Measurements from ENCODE around the gene SYT13.
"Not testable (repeated sequence)": the region's sequence is repeated elsewhere in the genome, so short reads cannot be mapped to it uniquely, and the experiment has no call there.

Gene SYT13

DNA sequence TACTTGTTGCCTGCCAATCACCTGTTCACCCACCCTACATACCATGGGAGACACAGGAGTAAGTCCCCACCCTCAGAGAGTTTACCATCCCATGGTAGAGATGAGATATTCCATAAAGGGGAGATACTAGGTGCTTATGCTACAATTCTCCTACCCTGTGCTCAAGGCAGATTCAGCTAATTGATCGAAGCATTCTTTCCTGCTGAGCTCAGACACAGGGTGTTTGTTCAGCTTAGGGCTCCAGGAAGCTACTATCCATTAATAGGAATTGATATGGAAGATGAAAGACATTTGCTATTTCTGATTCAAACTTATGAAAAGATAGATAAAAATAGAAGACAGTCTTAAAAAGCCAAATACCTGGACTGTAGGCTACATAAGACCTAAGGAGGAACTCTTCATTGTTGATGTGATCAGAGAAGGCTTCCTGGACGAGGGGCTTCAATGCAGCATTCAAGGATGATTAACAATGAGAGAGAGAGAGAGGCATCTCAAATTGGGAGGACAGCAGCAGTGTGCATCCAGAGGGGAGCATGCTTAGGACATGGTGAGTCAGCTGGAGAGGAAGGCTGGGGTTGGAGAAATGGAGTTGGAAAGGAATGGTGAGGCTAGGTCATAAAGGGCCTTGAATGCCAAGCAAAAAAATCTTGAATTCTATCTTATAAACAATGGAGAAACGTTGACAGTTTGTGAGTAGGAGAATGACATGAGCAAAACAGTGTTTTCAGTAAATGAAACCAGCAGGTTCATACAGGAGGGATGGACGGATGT is 15.0 kb downstream of the SYT13 start:
- no peak for DNase-seq

GRCh38 chr11:45269678-45270077 is 16.5 kb downstream of the SYT13 start:
- DNase-seq, result no peak

DNA sequence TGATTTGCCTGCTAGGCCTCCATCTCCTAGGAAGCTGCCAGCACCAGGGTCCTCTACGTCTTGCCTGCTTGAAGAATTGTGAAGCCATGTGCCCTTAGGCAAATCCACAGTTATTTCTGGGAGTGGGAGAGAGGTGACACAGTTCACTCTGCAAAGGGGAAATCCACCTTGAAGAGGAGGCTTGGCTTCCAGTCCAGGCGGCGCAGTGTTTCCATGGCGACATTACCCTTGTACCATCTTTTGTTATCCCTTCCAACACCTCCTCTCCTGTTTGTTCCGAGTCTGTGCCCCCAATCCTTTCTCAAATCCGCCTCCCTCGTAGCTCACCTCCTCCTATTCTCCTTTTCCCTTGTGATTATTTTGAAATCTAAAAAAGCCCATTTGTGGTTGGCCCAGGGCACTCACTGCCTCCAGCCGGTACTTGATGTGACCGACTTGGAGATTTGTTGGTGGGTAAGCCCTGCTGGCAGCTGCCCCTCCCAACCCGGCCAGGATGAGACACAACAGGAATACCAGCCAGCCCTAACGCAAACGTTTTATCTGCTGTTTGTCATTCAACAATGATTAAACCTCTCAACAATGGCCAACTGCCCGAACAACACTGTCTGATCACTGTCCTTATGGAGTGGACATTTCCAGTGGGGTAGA is 18.4 kb downstream of the SYT13 start:
- DNase-seq, result no peak

GRCh38 chr11:45267052-45267451 is 19.1 kb downstream of the SYT13 start:
- no peak for DNase-seq

GRCh38 chr11:45266676-45267020 is 19.5 kb downstream of the SYT13 start:
- no peak for DNase-seq

- no peak for DNase-seq
Observed at GRCh38 chr11:45265969-45266675, 20.0 kb downstream of the SYT13 start.

- no peak for DNase-seq
Observed at GRCh38 chr11:45264839-45265515, 21.2 kb downstream of the SYT13 start.

DNA sequence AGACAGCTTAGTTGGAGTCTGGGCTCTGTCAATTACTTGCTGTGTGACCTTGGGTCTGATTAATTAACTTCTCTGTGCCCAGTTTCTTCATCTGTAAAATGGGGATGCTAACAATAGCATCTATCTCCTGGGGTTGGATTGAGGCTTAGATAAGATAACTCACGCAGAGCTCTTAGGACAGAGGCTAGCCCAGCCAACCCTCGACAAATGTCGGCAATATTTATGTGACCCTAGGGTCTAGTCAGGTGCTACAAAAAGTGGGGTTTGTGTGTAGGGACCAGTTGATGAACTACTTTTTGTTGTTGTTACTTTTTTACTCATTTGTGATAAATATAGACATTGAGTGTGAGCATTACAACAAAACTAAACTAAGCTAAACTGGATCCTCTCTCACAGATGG is 22.4 kb downstream of the SYT13 start:
- DNase-seq, result no peak

GRCh38 chr11:45262900-45263299 is 23.2 kb downstream of the SYT13 start:
- no peak for DNase-seq

DNA sequence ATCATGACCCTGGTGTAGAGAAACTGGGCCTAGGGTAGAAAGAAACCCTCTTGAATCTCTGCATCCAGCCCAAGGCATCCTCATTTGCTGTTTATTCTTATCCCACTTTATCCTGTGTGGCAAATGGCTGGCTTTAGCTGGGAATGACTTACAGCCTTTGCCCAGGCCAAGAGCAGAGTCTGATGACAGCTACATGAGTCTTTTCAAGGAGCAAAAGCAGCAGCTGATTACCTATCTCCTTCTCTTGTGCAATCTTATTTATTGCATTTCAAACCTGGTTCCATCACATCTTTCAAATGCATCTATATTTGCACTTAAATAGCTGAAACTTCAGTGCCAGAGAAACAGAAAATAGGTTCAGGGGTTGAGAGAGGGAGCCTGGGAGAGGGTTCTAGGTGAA is 26.1 kb downstream of the SYT13 start:
- no peak for DNase-seq

GRCh38 chr11:45259592-45259991 is 26.5 kb downstream of the SYT13 start:
- no peak for DNase-seq

DNA sequence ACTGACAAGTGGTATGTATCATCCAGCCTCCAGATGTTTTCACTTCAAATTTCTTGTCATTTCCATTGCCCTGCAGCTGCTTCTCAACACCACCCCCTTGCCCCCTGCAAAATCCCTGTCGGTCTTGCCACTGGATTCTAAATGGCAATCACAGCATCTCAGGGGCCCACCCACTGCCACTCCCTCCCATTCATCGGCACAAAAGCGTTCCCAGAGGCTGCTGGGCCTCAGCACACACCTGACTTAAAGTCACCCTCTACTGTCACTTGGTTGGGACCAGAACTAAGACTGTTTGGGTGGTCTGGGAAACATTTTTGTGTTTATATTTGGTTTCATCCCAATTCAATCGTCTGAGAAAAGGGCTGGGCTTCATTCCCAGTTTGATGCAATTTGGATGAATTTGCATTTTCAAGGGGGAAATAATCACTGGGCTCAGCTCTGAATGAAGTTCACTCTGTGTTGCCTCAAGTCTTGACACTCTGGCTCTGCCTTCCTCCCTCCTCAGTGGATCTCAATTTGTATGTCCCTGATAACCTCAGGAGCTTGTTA is 27.1 kb downstream of the SYT13 start:
- no peak for DNase-seq

GRCh38 chr11:45254070-45254469 is 32.1 kb downstream of the SYT13 start:
- DNase-seq, result no peak

GRCh38 chr11:45253640-45254039 is 32.5 kb downstream of the SYT13 start:
- DNase-seq, result no peak

DNA sequence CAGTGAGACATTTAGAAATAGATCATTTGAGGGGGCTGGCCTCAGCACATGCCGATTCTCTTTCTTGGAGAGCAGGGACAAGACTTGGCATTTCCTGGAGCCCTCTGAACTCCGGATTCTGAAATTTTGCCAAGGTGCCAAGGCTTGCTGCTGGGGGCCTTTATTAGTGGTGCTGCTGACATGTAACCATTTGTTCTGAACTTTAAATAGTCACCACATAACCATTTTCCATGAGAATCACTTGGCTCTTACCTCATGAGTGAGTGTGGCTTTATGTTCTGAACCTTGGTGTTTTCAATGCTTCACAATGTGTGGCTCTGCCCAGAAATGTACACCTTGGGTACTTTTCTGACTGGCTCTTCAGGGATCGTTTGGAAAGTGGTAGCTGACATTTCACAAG is 33.3 kb downstream of the SYT13 start:
- no peak for DNase-seq

DNA sequence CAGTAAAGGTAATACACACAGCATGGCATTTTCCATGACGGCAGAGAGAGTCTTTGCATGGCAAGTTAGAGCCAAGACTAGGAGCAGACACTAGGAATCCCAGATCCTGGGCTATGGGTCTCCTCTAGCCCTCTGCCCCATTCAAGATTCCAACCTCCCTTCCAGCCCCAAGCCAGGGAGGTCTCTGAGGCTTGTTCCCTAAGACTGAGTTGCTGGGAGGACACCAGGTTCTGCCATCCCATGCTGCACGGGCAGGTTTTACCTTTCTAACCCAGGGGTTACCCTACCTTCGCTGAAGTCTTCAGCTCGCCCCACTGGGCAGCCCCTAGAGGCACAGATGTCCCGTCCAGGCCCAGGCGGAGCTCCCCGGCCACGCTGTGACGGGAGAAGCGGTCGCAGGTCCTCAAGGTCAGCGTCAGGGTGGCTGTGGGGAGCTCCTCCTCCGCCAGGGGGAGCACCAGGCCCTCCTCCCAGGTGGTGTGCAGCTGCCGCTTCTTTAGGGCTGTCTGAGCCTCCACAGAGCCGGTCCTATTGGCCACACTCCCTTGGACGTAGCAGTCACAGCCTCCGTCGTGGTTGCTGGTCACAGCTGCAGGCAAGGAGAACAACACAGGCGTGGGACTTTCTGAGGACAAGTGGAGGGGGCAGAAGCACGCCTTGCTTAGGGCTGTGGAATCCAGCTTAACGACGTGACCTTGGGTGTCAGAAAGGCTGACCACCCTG is 33.8 kb downstream of the SYT13 start:
- DNase-seq, result peak; percentile 43

DNA sequence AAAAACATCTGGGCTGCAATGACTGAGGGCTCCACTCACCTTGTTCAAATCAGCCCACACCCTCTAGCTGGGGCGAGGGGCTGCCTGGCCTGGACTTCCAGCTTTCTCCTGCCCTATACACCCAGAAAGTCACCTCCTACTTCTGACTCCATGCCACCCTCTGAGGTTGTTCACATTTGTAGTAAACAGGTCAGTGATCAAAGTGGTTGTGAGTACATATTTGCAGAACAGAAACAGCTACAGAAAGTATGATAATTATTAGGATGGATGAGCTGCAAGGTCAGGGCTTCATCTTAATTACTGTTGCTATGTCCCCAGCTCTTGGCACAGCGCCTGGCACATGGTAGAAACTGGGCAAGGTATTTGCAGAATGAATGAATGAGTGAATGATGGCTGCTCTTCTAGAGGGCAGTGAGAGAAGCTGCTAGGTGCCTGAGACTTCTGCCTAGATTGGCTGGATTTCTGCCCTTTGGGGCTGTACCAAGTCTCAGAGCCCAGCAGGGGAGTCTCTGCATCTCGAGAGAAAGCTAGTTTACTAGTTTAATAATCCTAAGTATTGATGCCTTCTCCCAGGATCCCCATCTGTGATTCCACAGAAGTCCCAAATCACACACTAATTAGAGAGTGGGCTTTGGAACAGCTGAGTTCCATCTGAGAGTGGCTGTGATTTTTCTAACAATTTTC is 36.0 kb downstream of the SYT13 start:
- no peak for DNase-seq

DNA sequence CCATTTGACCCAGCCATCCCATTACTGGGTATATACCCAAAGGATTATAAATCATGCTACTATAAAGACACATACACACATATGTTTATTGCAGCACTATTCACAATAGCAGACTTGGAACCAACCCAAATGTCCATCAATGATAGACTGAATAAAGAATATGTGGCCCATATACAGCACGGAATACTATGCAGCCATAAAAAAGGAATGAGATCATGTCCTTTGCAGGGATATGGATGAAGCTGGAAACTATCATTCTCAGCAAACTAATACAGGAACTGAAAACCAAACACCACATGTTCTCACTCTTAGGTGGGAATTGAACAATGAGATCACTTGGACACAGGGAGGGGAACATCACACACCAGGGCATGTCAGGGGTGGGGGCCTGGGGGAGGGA is 36.8 kb downstream of the SYT13 start:
- not testable (repeated sequence) for DNase-seq

DNA sequence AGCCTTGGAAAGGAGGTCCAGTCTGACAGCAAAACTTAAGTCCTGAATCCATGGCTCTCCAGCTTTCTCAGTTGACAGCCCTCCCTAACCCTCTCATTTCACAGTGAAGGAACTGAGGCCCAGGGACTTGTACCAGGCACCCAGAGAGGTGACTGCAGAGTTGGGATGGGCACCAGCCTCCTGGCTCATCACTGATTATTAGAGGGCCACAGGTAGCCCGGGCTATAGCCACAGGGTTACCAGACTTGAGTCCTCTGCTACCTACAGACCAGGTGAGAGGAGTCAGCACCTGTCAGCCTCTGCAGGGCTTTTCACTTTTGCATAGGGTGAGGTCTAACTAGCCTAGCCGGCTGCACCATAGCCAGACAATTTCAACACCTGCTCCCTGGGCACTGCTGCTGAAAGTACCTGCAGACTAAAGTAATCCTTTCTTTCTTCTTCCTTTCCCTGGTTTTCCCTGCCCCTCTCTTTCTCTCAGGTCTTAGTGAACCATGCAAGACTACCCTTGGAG is 37.6 kb downstream of the SYT13 start:
- no peak for DNase-seq

GRCh38 chr11:45247433-45247832 is 38.7 kb downstream of the SYT13 start:
- DNase-seq, result no peak

DNA sequence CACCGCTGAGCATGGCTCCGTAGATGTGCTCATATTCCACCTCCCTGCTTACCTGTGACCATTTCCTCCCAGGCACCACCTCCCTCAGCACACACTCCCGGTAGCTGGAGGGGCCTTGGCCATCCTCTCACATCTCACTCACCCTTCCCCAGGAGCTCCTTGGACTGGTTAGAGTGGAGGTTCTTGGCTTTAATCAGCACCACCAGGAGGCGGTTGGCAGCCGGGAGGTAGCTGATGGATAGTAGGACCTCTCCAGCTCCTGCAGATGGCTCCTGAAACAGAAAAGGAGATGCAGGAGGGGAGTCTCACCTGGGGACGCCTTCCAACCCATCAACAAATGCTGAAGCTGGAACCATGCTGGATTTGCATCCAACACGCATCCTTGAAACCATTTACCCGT is 39.9 kb downstream of the SYT13 start:
- no peak for DNase-seq

All from femur (tissue), 1 donor.